ENCODE measurements around the gene CCDC68.
"Not testable (repeated sequence)": the region's sequence is repeated elsewhere in the genome, so short reads cannot be mapped to it uniquely, and the experiment has no call there.

The CCDC68 gene

DNA sequence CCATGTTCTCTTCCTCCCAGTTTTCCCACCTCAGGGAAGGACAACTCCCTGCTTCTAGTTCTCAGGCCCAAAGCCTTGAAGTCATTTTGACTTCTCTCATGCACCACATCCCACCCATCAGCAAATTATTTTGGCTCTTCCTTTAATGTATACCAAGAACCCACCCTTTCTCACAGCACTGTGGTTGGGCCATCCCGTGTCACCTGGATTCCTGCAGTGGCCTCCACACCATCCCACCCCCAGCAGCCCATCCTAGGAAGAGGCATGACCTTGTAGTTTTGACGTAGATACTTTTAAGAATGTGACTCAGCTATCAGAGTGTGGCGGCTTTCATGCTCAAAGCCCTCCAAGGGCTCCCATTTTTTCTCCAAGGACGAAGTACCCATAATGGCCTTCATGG is 25.6 kb upstream of the CCDC68 start:
- Histone ChIP-seq H3K9me3 (ENCODE audit: control insufficient read depth in 5 of 5, low read length in 5 of 5) (no peaks in the 10 kb centered on the region), H3K27ac (ENCODE audit: low read depth, low read length) (no peak overlapping the region), H3K9ac (ENCODE audit: low read length in 5 of 5) (no peak overlapping the region), H3K4me3 (ENCODE audit: low read depth in 1 of 5, low read length in 5 of 5) (no peak overlapping the region), H3K36me3 (ENCODE audit: control insufficient read depth in 5 of 5, insufficient read depth in 5 of 5, low read length in 5 of 5) (no peaks in the 10 kb centered on the region), H3K4me1 (ENCODE audit: control insufficient read depth in 5 of 5, insufficient read depth in 5 of 5, low read length in 5 of 5) (no peaks in the 10 kb centered on the region), H3K27me3 (ENCODE audit: control insufficient read depth in 5 of 5, insufficient read depth in 4 of 5, low read length in 5 of 5) (no peaks in the 10 kb centered on the region)

GRCh38 chr18:54983791-54984190 is 24.5 kb upstream of the CCDC68 start:
- H3K9me3 ChIP-seq (ENCODE audit: control insufficient read depth in 5 of 5, low read length in 5 of 5): no peaks in the 10 kb centered on the region
- H3K9ac ChIP-seq (ENCODE audit: low read length in 5 of 5): no peak overlapping the region
- no peaks in the 10 kb centered on the region for H3K27me3 ChIP-seq (ENCODE audit: control insufficient read depth in 5 of 5, insufficient read depth in 4 of 5, low read length in 5 of 5)
- no peaks in the 10 kb centered on the region for H3K4me1 ChIP-seq (ENCODE audit: control insufficient read depth in 5 of 5, insufficient read depth in 5 of 5, low read length in 5 of 5)
- no peak overlapping the region for H3K27ac ChIP-seq (ENCODE audit: low read depth, low read length)
- no peaks in the 10 kb centered on the region for H3K36me3 ChIP-seq (ENCODE audit: control insufficient read depth in 5 of 5, insufficient read depth in 5 of 5, low read length in 5 of 5)
- H3K4me3 ChIP-seq (ENCODE audit: low read depth in 1 of 5, low read length in 5 of 5): no peak overlapping the region

DNA sequence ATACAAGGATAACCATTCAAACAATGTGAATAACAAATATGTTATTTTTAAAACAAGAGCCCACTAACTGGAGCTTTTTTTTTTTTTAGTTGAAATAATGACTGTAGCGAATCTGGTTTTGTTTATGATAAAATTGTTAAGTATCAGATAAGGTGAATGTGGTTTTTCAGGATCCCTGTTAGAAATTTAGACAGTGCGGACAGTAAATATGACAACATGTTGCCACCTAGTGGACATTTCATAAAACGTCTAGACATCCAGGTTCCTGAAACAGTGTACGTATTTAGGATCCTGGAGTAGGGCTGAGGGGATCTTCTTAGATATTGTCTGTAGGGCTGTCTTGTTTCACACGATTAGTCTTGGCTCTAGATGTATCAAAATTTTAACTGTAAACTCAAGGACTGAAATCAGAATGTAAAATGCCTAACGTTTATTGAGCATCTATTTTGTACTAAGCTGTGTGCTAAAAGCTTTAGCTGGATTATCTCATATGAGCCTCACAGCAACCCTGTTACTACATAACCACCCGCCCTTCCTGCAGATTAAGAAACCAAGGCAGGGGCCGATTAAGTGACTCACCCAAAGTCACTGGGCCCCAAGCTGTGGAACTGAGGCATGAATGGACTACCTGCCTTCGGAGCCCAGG is 23.9 kb upstream of the CCDC68 start:
- H3K27me3 ChIP-seq (ENCODE audit: control insufficient read depth in 5 of 5, insufficient read depth in 4 of 5, low read length in 5 of 5): no peaks in the 10 kb centered on the region
- H3K36me3 ChIP-seq (ENCODE audit: control insufficient read depth in 5 of 5, insufficient read depth in 5 of 5, low read length in 5 of 5): no peaks in the 10 kb centered on the region
- no peak overlapping the region for H3K4me3 ChIP-seq (ENCODE audit: low read depth in 1 of 5, low read length in 5 of 5)
- H3K9ac ChIP-seq (ENCODE audit: low read length in 5 of 5): no peak overlapping the region
- no peak overlapping the region for H3K27ac ChIP-seq (ENCODE audit: low read depth, low read length)
- H3K4me1 ChIP-seq (ENCODE audit: control insufficient read depth in 5 of 5, insufficient read depth in 5 of 5, low read length in 5 of 5): no peaks in the 10 kb centered on the region
- H3K9me3 ChIP-seq (ENCODE audit: control insufficient read depth in 5 of 5, low read length in 5 of 5): peaks cover 0 to under 1% (median 0%) of the 10 kb centered on the region in 5 donors

GRCh38 chr18:54981076-54981475 is 21.8 kb upstream of the CCDC68 start:
- Histone ChIP-seq H3K36me3 (ENCODE audit: control insufficient read depth in 5 of 5, insufficient read depth in 5 of 5, low read length in 5 of 5) (no peaks in the 10 kb centered on the region), H3K27me3 (ENCODE audit: control insufficient read depth in 5 of 5, insufficient read depth in 4 of 5, low read length in 5 of 5) (no peaks in the 10 kb centered on the region), H3K9me3 (ENCODE audit: control insufficient read depth in 5 of 5, low read length in 5 of 5) (peaks cover 0 to 5% (median 0%) of the 10 kb centered on the region in 5 donors), H3K27ac (ENCODE audit: low read depth, low read length) (no peak overlapping the region), H3K4me3 (ENCODE audit: low read depth in 1 of 5, low read length in 5 of 5) (no peak overlapping the region), H3K4me1 (ENCODE audit: control insufficient read depth in 5 of 5, insufficient read depth in 5 of 5, low read length in 5 of 5) (no peaks in the 10 kb centered on the region), H3K9ac (ENCODE audit: low read length in 5 of 5) (no peak overlapping the region)

DNA sequence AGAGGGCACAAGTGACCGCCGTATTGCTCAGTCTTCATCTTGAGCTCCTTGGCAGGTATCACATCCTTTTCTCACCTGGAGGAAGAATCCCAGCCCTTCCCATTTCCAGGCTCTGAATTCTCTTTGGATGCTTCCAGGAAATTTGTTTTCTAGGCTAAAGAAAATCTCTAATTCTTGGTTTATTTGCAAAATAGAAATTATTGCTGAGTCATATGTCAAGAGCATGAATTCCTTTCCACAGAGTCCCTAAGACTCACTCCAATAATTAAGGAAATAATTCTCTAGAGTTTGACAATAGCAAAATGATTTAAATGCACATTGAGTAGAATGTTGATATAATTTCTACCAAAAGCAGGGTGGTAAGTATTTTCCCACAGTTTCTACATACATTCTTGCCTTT is 16.3 kb upstream of the CCDC68 start:
- H3K27me3 ChIP-seq (ENCODE audit: control insufficient read depth in 5 of 5, insufficient read depth in 4 of 5, low read length in 5 of 5): no peaks in the 10 kb centered on the region
- no peak overlapping the region for H3K9ac ChIP-seq (ENCODE audit: low read length in 5 of 5)
- H3K9me3 ChIP-seq (ENCODE audit: control insufficient read depth in 5 of 5, low read length in 5 of 5): peaks cover 0 to 5% (median 0%) of the 10 kb centered on the region in 5 donors
- no peak overlapping the region for H3K4me3 ChIP-seq (ENCODE audit: low read depth in 1 of 5, low read length in 5 of 5)
- no peaks in the 10 kb centered on the region for H3K36me3 ChIP-seq (ENCODE audit: control insufficient read depth in 5 of 5, insufficient read depth in 5 of 5, low read length in 5 of 5)
- H3K4me1 ChIP-seq (ENCODE audit: control insufficient read depth in 5 of 5, insufficient read depth in 5 of 5, low read length in 5 of 5): no peaks in the 10 kb centered on the region
- no peak overlapping the region for H3K27ac ChIP-seq (ENCODE audit: low read depth, low read length)

GRCh38 chr18:54973046-54973445 is 13.8 kb upstream of the CCDC68 start:
- no peaks in the 10 kb centered on the region for H3K4me1 ChIP-seq (ENCODE audit: control insufficient read depth in 5 of 5, insufficient read depth in 5 of 5, low read length in 5 of 5)
- no peak overlapping the region for H3K27ac ChIP-seq (ENCODE audit: low read depth, low read length)
- no peaks in the 10 kb centered on the region for H3K36me3 ChIP-seq (ENCODE audit: control insufficient read depth in 5 of 5, insufficient read depth in 5 of 5, low read length in 5 of 5)
- no peak overlapping the region for H3K9ac ChIP-seq (ENCODE audit: low read length in 5 of 5)
- peaks cover 0 to 3% (median 0%) of the 10 kb centered on the region in 5 donors for H3K9me3 ChIP-seq (ENCODE audit: control insufficient read depth in 5 of 5, low read length in 5 of 5)
- H3K4me3 ChIP-seq (ENCODE audit: low read depth in 1 of 5, low read length in 5 of 5): no peak overlapping the region
- no peaks in the 10 kb centered on the region for H3K27me3 ChIP-seq (ENCODE audit: control insufficient read depth in 5 of 5, insufficient read depth in 4 of 5, low read length in 5 of 5)

GRCh38 chr18:54968807-54969206 is 9.5 kb upstream of the CCDC68 start:
- no peaks in the 10 kb centered on the region for H3K36me3 ChIP-seq (ENCODE audit: control insufficient read depth in 5 of 5, insufficient read depth in 5 of 5, low read length in 5 of 5)
- no peaks in the 10 kb centered on the region for H3K27me3 ChIP-seq (ENCODE audit: control insufficient read depth in 5 of 5, insufficient read depth in 4 of 5, low read length in 5 of 5)
- H3K4me3 ChIP-seq (ENCODE audit: low read depth in 1 of 5, low read length in 5 of 5): no peak overlapping the region
- H3K4me1 ChIP-seq (ENCODE audit: control insufficient read depth in 5 of 5, insufficient read depth in 5 of 5, low read length in 5 of 5): no peaks in the 10 kb centered on the region
- no peak overlapping the region for H3K27ac ChIP-seq (ENCODE audit: low read depth, low read length)
- no peak overlapping the region for H3K9ac ChIP-seq (ENCODE audit: low read length in 5 of 5)
- H3K9me3 ChIP-seq (ENCODE audit: control insufficient read depth in 5 of 5, low read length in 5 of 5): no peaks in the 10 kb centered on the region

DNA sequence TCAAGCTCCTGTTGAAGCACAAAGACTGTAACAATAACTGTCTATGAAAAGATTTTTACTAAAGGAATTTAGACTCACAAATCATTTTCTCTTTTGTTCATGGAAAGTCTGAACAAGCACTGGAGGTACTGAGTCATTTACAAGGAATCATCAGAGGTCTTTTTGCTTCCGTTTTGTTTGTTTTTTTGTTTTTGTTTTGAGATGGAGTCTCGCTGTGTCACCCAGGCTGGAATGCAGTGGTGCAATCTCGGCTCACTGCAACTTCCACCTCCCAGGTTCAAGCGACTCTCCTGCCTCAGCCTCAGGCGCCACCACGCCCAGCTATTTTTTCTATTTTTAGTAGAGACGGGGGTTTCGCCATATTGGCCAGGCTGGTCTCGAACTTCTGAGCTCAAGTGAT is 9.0 kb upstream of the CCDC68 start:
- H3K4me1 ChIP-seq (ENCODE audit: control insufficient read depth in 5 of 5, insufficient read depth in 5 of 5, low read length in 5 of 5); H3K27me3 ChIP-seq (ENCODE audit: control insufficient read depth in 5 of 5, insufficient read depth in 4 of 5, low read length in 5 of 5); H3K4me3 ChIP-seq (ENCODE audit: low read depth in 1 of 5, low read length in 5 of 5): not testable (repeated sequence)

DNA sequence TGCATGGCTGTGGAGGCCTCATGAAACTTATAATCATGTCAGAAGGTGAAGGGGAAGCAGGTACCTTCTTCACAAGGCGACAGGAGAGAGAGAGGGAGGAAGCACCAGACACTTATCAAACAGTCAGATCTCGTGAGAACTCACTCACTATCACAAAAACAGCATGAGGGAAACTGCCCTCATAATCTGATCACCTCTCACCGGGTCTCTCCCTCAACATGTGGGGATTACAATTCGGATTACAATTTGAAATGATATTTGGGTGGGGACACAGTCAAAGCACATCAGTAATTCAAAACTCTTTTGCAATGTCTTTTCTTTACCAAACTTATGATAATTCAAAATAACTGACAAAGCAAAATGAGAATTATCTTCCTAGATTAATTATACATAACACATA is 8.5 kb upstream of the CCDC68 start:
- H3K27ac ChIP-seq (ENCODE audit: low read depth, low read length): no peak overlapping the region
- no peak overlapping the region for H3K4me3 ChIP-seq (ENCODE audit: low read depth in 1 of 5, low read length in 5 of 5)
- H3K9me3 ChIP-seq (ENCODE audit: control insufficient read depth in 5 of 5, low read length in 5 of 5): no peaks in the 10 kb centered on the region
- no peaks in the 10 kb centered on the region for H3K27me3 ChIP-seq (ENCODE audit: control insufficient read depth in 5 of 5, insufficient read depth in 4 of 5, low read length in 5 of 5)
- no peak overlapping the region for H3K9ac ChIP-seq (ENCODE audit: low read length in 5 of 5)
- H3K36me3 ChIP-seq (ENCODE audit: control insufficient read depth in 5 of 5, insufficient read depth in 5 of 5, low read length in 5 of 5): no peaks in the 10 kb centered on the region
- H3K4me1 ChIP-seq (ENCODE audit: control insufficient read depth in 5 of 5, insufficient read depth in 5 of 5, low read length in 5 of 5): no peaks in the 10 kb centered on the region

More for the DNA sequence above, 9.0 kb upstream of the CCDC68 start:
- H3K9me3 ChIP-seq (ENCODE audit: control insufficient read depth in 5 of 5, low read length in 5 of 5); H3K9ac ChIP-seq (ENCODE audit: low read length in 5 of 5); H3K36me3 ChIP-seq (ENCODE audit: control insufficient read depth in 5 of 5, insufficient read depth in 5 of 5, low read length in 5 of 5); H3K27ac ChIP-seq (ENCODE audit: low read depth, low read length): not testable (repeated sequence)

DNA sequence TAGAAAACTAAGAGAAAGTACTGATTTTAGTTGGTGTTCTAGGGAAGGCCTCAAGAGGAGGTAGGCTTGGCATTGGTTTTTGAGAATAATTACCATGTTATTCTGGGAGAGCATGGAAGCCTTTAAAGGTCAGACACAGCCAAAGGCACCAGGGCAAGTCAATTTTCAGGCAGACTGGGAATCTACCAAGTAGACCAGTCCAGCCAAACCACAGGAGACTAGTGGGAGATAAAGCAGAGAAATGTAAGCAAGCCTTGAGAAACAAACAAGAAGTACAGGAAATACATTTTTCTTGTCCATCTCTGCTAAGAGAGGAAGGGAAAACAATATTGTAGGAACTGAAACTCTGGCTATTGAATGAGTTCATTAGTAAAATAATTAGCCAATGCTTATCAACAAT is 5.5 kb upstream of the CCDC68 start:
- H3K27ac ChIP-seq (ENCODE audit: low read depth, low read length): no peak overlapping the region
- H3K4me1 ChIP-seq (ENCODE audit: control insufficient read depth in 5 of 5, insufficient read depth in 5 of 5, low read length in 5 of 5): no peaks in the 10 kb centered on the region
- peaks cover 0 to 2% (median 0%) of the 10 kb centered on the region in 5 donors for H3K9me3 ChIP-seq (ENCODE audit: control insufficient read depth in 5 of 5, low read length in 5 of 5)
- no peak overlapping the region for H3K4me3 ChIP-seq (ENCODE audit: low read depth in 1 of 5, low read length in 5 of 5)
- no peak overlapping the region for H3K9ac ChIP-seq (ENCODE audit: low read length in 5 of 5)
- H3K36me3 ChIP-seq (ENCODE audit: control insufficient read depth in 5 of 5, insufficient read depth in 5 of 5, low read length in 5 of 5): no peaks in the 10 kb centered on the region
- H3K27me3 ChIP-seq (ENCODE audit: control insufficient read depth in 5 of 5, insufficient read depth in 4 of 5, low read length in 5 of 5): peaks cover 0 to 8% (median 6%) of the 10 kb centered on the region in 5 donors

All from subcutaneous abdominal adipose tissue (tissue), 5 donors.